GM12891 (cell line): ENCODE results near the gene ETS1.

Experiments used
- PAX5 ChIP-seq: IDR thresholded peaks from 2 replicates; pipeline ENCODE4 v1.6.1; 2011; ENCODE audit warnings: low read length, moderate library complexity, mild to moderate bottlenecking; ENCODE audit not compliant: insufficient read depth, severe bottlenecking
- POLR2A ChIP-seq: IDR thresholded peaks from 2 replicates; pipeline ENCODE4 v1.6.1; 2011; ENCODE audit warnings: low read depth, low read length, control low read depth
- POLR2AphosphoS5 ChIP-seq: IDR thresholded peaks from 2 replicates; pipeline ENCODE4 v1.6.1; 2011; ENCODE audit warnings: low read depth, low read length, control low read depth
- POU2F2 ChIP-seq: IDR thresholded peaks from 2 replicates; pipeline ENCODE4 v1.6.1; 2011; ENCODE audit warnings: low read depth, mild to moderate bottlenecking, control low read depth, low read length, moderate library complexity
- TAF1 ChIP-seq: IDR thresholded peaks from 2 replicates; pipeline ENCODE4 v1.6.1; 2011; ENCODE audit warnings: low read depth, low read length, control low read depth

- no peak for TF ChIP-seq POLR2A
- no peak for TF ChIP-seq POU2F2
- no peak for TF ChIP-seq POLR2AphosphoS5
- TF ChIP-seq TAF1 = no peak
- no peak for TF ChIP-seq PAX5
These were observed 27.8 kb downstream of the ETS1 start for GRCh38 chr11:128559496-128560103.
